ENCODE measurements around the gene KLHL40.

Gene KLHL40

GRCh38 chr3:42690766-42691680 is 5.7 kb downstream of the KLHL40 start:
- no peak for DNase-seq

- no peak for DNase-seq
These were observed 6.7 kb downstream of the KLHL40 start for GRCh38 chr3:42691816-42692666.

GRCh38 chr3:42692667-42693529 is 7.6 kb downstream of the KLHL40 start:
- no peak for DNase-seq

GRCh38 chr3:42693530-42693930 is 8.2 kb downstream of the KLHL40 start:
- DNase-seq = no peak

GRCh38 chr3:42694366-42694765 is 9.0 kb downstream of the KLHL40 start:
- DNase-seq = no peak

GRCh38 chr3:42696356-42697288 is 11.3 kb downstream of the KLHL40 start:
- DNase-seq = no peak

GRCh38 chr3:42697289-42698051 is 12.1 kb downstream of the KLHL40 start:
- DNase-seq = no peak

GRCh38 chr3:42698216-42698910 is 13.0 kb downstream of the KLHL40 start:
- no peak for DNase-seq

GRCh38 chr3:42698911-42699230 is 13.5 kb downstream of the KLHL40 start:
- no peak for DNase-seq

- DNase-seq = no peak
These were observed 14.2 kb downstream of the KLHL40 start for GRCh38 chr3:42699511-42699971.

- DNase-seq = no peak
These were observed 15.3 kb downstream of the KLHL40 start for GRCh38 chr3:42700366-42701288.

- peak; percentile 61 for DNase-seq
These were observed 16.2 kb downstream of the KLHL40 start for GRCh38 chr3:42701371-42702065.

GRCh38 chr3:42702066-42702951 is 17.0 kb downstream of the KLHL40 start, which contains the start of gene HHATL:
HHATL (minus strand) TSS chr3:42702798; CDS start chr3:42700826, 1,972 bp downstream.
- DNase-seq = no peak

- no peak for DNase-seq
These were observed 17.8 kb downstream of the KLHL40 start for GRCh38 chr3:42702982-42703694.

- no peak for DNase-seq
These were observed 18.3 kb downstream of the KLHL40 start for GRCh38 chr3:42703695-42704025.

GRCh38 chr3:42704136-42704841 is 19.0 kb downstream of the KLHL40 start:
- no peak for DNase-seq
